22Rv1 (cell line): ENCODE measurements around the gene BMS1.
"Not testable (repeated sequence)": the region's sequence is repeated elsewhere in the genome, so short reads cannot be mapped to it uniquely, and the experiment has no call there.

Source experiments
- H3K27ac ChIP-seq: fragments of 450-650 bp; 2 replicates; pipeline ENCODE4 v1.5.1; 2017
- CTCF ChIP-seq: fragments of 450-650 bp; IDR thresholded peaks from 2 replicates; pipeline ENCODE4 v1.5.1; 2017; ENCODE audit warnings: mild to moderate bottlenecking
- ZFX ChIP-seq: fragments of 450-650 bp; IDR thresholded peaks from 2 replicates; pipeline ENCODE4 v1.6.1; 2017; ENCODE audit warnings: antibody characterized with exemption, borderline replicate concordance

BMS1 gene

DNA sequence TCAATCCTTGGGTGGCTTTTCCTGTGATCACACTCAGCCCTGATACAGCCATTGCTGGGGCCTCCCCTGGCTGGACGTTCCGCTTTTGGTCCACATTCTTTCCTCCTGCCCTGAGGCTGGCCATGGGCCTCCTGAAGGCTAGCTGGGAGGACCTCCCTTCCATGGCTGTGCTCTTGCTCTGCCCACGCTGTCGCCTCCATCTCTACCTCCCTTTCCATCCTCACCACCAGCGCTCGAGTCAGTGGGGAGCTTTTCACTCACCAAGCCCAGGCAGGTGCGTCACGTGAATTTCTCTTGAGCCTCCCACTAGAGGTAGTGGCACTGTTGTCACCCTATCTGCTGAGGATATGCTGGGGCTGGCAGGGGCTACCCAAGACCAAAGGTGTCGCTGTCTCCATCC is 85.9 kb downstream of the BMS1 start:
- TF ChIP-seq ZFX = no peak

DNA sequence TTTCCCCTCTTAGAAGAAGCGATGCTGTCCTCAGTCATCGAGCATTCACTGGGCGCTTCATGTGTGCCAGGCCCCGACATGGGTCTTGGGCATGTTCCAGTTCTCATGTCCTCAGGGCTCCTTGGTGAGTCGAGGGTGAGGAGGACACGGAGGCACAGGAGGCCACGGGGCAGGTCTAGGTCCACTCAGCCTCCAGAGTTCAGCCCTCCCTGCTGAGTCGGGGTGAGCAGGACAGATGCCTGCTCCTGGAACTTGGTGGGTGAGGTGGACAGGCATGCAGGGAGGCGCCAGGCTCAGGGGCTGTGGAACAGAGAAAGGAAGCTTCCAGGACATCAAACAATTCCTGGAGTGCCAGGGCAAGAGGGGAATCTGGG is 87.4 kb downstream of the BMS1 start:
- no peak overlapping the region for H3K27ac ChIP-seq
- TF ChIP-seq ZFX = no peak
- TF ChIP-seq CTCF = no peak

More for the DNA sequence above, 85.9 kb downstream of the BMS1 start:
- no peak overlapping the region for H3K27ac ChIP-seq

DNA sequence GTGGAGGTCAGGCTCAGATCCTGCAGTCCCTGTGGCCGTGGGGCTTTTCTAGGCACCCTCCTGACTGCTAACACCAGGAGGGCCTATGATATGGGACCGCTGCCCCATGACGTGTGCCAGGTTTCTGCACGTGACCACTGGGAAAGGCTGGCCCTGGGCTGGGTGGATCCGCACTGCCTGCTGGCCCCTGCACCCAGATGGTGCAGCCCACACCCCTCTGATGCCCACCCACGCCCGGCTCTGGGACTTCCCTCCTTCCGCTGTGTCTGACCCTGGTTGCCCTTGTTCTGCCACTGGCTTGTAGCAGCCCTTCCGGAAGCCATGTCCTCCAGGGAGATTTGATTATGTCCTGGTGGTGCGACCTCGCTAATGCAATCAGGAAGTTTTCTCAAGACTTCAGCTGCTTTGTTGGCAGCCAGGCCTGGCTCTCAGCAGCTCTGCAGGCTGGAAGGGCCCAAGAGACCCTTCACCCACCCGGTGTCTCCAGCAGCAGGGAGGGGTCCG is 88.6 kb downstream of the BMS1 start:
- H3K27ac ChIP-seq = not testable (repeated sequence)

GRCh38 chr10:42871823-42872222 is 89.2 kb downstream of the BMS1 start:
- no peak overlapping the region for H3K27ac ChIP-seq
- no peak for TF ChIP-seq ZFX
- no peak for TF ChIP-seq CTCF

GRCh38 chr10:42872865-42873435 is 90.4 kb downstream of the BMS1 start:
- TF ChIP-seq CTCF (no peak), ZFX (no peak)

DNA sequence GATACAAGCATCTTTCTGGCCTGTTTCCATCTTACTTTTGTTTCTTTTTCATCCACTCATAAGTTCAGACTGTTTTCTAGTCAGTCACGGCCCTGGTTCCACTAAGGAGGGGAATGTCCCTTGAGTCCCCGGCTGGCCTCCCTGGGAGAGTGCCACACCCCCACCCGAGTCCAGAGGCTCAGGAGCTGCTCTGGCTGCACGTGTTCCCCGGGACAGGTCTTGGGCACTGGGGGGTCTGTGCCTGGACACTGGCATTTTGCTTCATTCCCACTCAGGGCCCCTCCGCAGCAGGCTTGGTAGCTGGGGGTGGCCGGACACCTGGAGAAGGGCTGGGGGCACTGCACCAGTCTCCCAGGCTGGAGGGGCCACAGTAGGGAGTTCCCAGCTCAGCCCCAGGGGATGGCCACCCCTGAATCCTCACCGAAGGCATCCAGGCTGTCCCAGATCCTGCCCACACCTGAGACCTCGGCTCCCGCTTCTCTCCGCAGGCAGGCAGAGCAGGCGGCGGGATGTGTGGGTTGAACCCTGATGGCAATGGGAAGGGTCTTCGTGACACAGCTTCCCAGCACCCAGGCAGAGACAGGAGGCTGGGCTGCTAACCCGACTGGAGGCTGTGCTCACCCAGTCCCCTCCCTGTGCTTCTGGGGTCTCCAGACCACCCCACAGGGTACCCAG is 92.3 kb downstream of the BMS1 start:
- H3K27ac ChIP-seq = no peak overlapping the region
- TF ChIP-seq CTCF (no peak), ZFX (no peak)

More at GRCh38 chr10:42872865-42873435, 90.4 kb downstream of the BMS1 start:
- H3K27ac ChIP-seq = no peak overlapping the region

DNA sequence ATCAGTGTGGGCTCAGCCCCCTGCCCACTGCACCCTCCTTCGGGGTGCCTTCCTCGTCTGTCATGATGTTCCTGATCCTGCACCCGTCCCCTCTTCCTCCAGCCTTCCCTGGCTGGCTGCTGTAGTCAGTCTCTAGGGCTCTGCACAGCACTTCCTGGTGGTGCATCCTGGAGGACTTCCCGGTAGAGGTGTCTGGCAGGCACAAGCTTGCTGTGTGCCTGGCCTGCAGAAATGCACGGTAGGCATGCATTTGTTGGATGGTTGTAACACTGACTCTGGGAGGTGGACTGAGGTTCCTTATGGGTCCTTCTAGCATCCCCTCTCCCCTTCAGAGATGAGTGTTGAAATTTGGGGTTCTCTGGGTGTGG is 92.8 kb downstream of the BMS1 start:
- no peak overlapping the region for H3K27ac ChIP-seq
- TF ChIP-seq CTCF = no peak
- no peak for TF ChIP-seq ZFX

DNA sequence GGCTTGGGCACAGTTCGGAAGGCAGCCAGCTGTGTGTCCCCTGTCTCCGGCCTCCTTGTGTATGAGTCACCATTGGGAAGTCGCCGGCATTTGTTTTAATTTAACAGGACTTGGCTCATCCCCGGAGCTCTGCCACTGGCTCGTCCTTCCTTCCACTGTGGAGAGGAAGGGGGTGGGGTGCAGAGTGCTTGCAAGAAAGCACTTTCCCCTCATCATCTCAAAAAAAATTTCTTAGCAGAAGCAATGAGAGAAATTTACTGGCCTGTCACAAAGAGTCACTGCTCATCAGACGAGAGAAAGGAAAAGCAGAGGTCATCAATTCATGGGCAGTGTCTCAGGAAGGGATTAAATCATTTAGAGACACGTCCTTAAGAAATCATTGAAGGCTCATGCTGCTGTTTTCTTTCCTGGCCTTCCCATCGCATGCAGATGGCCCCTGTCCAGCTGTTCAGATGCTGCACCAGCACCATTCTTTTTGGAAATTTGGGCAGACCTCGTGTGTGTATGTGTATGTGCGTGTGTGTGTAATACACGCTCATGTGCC is 93.3 kb downstream of the BMS1 start:
- no peak overlapping the region for H3K27ac ChIP-seq
- TF ChIP-seq ZFX (no peak), CTCF (no peak)
